T-cell (primary cell): Measurements from ENCODE around the gene DLG4. TPM values are rescaled to one million over a fixed set of nuclear protein-coding genes. Genes with fewer than 3 reads are reported as not detected.

Experiments
- ATAC-seq, 4 experiments: fragments of 200-7000 bp in 3 of 4; fragments of 150-1000 bp in 1 of 4; cut with Tn5 transposase; replicated peaks in 1 of 4; 1 replicate in 3 of 4; 2 replicates in 1 of 4; pipeline ENCODE4 v1.10.0; 2021; ENCODE audit warnings: moderate library complexity in 3 of 4, mild to moderate bottlenecking in 2 of 4, moderate number of reproducible peaks in 1 of 4
- CTCF ChIA-PET, 2 donors: fragments of 300-600 bp; sonication (Branson Sonifier 250); formaldehyde crosslinking; loops; one replicate each; lab custom pipeline; 2022; ENCODE audit warnings: antibody characterized with exemption in 2 of 2; lab: Charles Lee
- POLR2A ChIA-PET, 2 donors: fragments of 300-600 bp; sonication (Branson Sonifier 250); formaldehyde crosslinking; loops; one replicate each; lab custom pipeline; 2022; ENCODE audit warnings: antibody characterized with exemption in 2 of 2; lab: Charles Lee
- DNase-seq, 35 experiments: peaks; one replicate each; pipeline versions ENCODE4 v3.0.0 to v3.0.0-alpha.2; 2013 to 2023
- H3K27ac ChIP-seq: one replicate; pipeline ENCODE4 v1.5.1; 2013; ENCODE audit warnings: low read length
- H3K27me3 ChIP-seq, 2 experiments: replicated peaks in 1 of 2; 1 replicate in 1 of 2; 2 replicates in 1 of 2; pipeline versions ENCODE4 v1.6.1 to v1.7.0; 2013; ENCODE audit warnings: low read length in 1 of 2, mixed read lengths in 1 of 2; ENCODE audit not compliant: control insufficient read depth in 2 of 2, insufficient read depth in 2 of 2; ENCODE audit errors: extremely low read depth in 1 of 2
- H3K36me3 ChIP-seq, 2 donors: 1 replicate in 1 of 2; 2 replicates in 1 of 2; pipeline versions ENCODE4 v1.6.1 to v1.7.0; 2013; ENCODE audit warnings: low read length in 1 of 2; ENCODE audit not compliant: control insufficient read depth in 2 of 2, insufficient read depth in 1 of 2; ENCODE audit errors: extremely low read depth in 1 of 2
- H3K4me1 ChIP-seq, 2 experiments: 1 replicate in 1 of 2; 2 replicates in 1 of 2; pipeline versions ENCODE4 v1.6.1 to v1.7.0; 2013; ENCODE audit warnings: low read length in 2 of 2, mixed read lengths in 1 of 2; ENCODE audit not compliant: insufficient read depth in 2 of 2, control insufficient read depth in 1 of 2; ENCODE audit errors: extremely low read depth in 1 of 2
- H3K4me3 ChIP-seq, 2 donors: 1 replicate in 1 of 2; 2 replicates in 1 of 2; pipeline versions ENCODE4 v1.5.1 to v1.7.0; 2013; ENCODE audit warnings: mild to moderate bottlenecking in 2 of 2, low read length in 1 of 2, moderate library complexity in 1 of 2; ENCODE audit not compliant: control insufficient read depth in 1 of 2; ENCODE audit errors: extremely low read depth in 1 of 2
- H3K9me3 ChIP-seq: 2 replicates; pipeline ENCODE4 v1.7.0; 2013
- H3K27ac Mint-ChIP-seq, 2 donors: one replicate each; pipeline ENCODE4 v1.8.0; 2020 to 2021; ENCODE audit warnings: mild to moderate bottlenecking in 2 of 2, mixed read lengths in 2 of 2
- H3K27me3 Mint-ChIP-seq, 2 donors: one replicate each; pipeline ENCODE4 v1.8.0; 2021 to 2022; ENCODE audit warnings: mixed read lengths in 2 of 2
- H3K36me3 Mint-ChIP-seq: one replicate; pipeline ENCODE4 v1.8.0; 2021; ENCODE audit warnings: mixed read lengths
- H3K4me1 Mint-ChIP-seq, 3 donors: one replicate each; pipeline ENCODE4 v1.8.0; 2020 to 2022; ENCODE audit warnings: mixed read lengths in 3 of 3, mild to moderate bottlenecking in 1 of 3
- H3K4me3 Mint-ChIP-seq, 3 donors: one replicate each; pipeline ENCODE4 v1.8.0; 2020 to 2022; ENCODE audit warnings: mild to moderate bottlenecking in 3 of 3, mixed read lengths in 3 of 3, moderate library complexity in 3 of 3
- H3K9me3 Mint-ChIP-seq, 3 donors: one replicate each; pipeline ENCODE4 v1.8.0; 2020 to 2022; ENCODE audit warnings: mixed read lengths in 3 of 3
- WGBS: methylation state at CpG from one replicate; pipeline ENCODE4 v1.1.5; 2013; ENCODE audit warnings: missing lambda C conversion rate; ENCODE audit not compliant: insufficient coverage; 5-methylcytosine and 5-hydroxymethylcytosine counted together
- total RNA-seq, 35 experiments: library from RNA in 6 of 35; stranded (reverse) in 6 of 35; fragments of 120-200 nt in 1 of 35; gene quantifications; one replicate each; pipeline versions ENCODE4 v1.2.1 to v1.2.4 and lab custom pipeline; 2013 to 2026

The DLG4 gene
- total RNA-seq, 5 donors from 2014 or later (not counting 1 experiment from before 2014, with no cell fraction given) = 8.1 to 13.6 (median 9.3) TPM

DNA sequence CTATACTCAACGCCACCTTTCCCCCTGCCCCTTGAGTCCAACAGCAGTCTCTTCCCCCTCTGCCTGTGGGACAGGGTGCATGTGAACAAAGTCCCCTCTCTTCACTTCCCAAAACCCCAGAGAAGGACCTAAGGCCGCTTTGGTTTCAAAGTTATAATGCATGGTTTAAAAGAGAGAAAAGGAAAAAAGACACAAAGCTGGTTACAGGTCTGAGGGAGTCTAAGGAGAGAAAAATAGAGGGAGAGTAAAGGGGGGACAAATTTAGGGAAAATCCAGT is 23.8 kb upstream of the DLG4 start:
- H3K27me3 ChIP-seq = no peaks in the 10 kb centered on the region
- WGBS = 100% methylated on average over 1 of the region's 2 CpGs
- peaks cover 0 to 39% of the 10 kb centered on the region in 2 donors for H3K36me3 ChIP-seq
- Mint-ChIP-seq H3K27ac (peak overlapping the region; percentile 99 to 100), H3K27me3 (peaks cover 0 to 2% of the 10 kb centered on the region in 2 donors), H3K4me1 (peaks cover 42 to 46% (median 42%) of the 10 kb centered on the region in 3 donors), H3K9me3 (no peaks in the 10 kb centered on the region), H3K36me3 (peaks cover 29% of the 10 kb centered on the region), H3K4me3 (peak overlapping the region; percentile 97 to 99 (median 98))
- ChIA-PET POLR2A (no interaction called here), CTCF (interaction anchor here in 1 of 2 donors (0.6 to 2.3 kb wide), 5 partner anchors 11 to 670 kb away, joined by 3 to 12 read pairs (median 4); partner anchors contain the start of gene TMEM102)
- H3K27ac ChIP-seq = peak overlapping the region; percentile 87
- ATAC-seq (no peak), DNase-seq (no peak)
- peak overlapping the region; percentile 89 to 96 for H3K4me3 ChIP-seq
- H3K4me1 ChIP-seq = peaks cover 13 to 39% of the 10 kb centered on the region in 2 experiments
- H3K9me3 ChIP-seq = no peaks in the 10 kb centered on the region

DNA sequence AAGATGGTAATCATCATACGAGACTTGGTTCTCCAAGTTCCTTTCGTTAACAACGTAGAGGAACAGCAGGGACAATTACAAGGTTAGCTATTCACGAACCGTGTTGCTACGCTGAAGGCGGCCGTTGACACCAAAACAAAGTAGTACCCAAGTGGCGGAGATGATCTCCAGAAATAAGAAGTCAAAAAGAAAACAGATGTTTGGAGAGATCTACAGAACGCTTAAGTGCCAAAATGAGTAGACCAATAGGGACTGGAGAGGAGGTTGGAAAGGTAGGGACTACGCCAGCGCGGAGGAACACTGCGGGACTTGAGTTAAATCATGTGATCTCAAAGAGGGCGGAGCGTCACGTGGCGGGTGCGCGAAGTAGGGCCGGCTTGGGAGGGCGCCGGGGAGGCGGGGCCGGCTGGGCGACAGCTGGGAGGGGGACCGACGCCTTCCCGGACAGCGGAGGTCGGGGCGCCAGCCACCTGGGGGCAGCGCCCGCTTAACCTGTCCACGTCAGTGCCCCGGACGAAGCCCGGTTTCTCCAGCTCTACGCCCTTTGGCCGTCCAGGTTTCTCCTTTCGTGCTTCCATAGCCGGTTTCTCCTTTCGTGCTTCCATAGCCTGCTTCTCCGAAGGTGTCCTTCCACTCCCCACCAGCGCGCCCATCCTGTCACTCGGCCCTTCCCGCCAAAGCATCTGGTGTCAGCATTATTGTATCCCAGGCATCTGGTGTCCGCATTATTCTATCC is 23.2 kb upstream of the DLG4 start:
- H3K4me1 Mint-ChIP-seq = peaks cover 41 to 46% (median 42%) of the 10 kb centered on the region in 3 donors
- Histone ChIP-seq H3K36me3 (peaks cover 0 to 39% of the 10 kb centered on the region in 2 donors), H3K4me3 (peak overlapping the region; percentile 89 to 96), H3K27ac (peak overlapping the region; percentile 87), H3K9me3 (no peaks in the 10 kb centered on the region), H3K4me1 (peaks cover 13 to 37% of the 10 kb centered on the region in 2 experiments), H3K27me3 (no peaks in the 10 kb centered on the region)
- H3K27ac Mint-ChIP-seq = peak overlapping the region; percentile 99 to 100
- ATAC-seq (peak; percentile 45 to 51 (median 49)), DNase-seq (peak; percentile 83 to 97 (median 91))
- H3K27me3 Mint-ChIP-seq = peaks cover 0 to 2% of the 10 kb centered on the region in 2 donors
- ChIA-PET POLR2A (interaction anchor here (0.6 to 0.9 kb wide), 3 partner anchors 8 to 27 kb away, joined by 3 to 4 read pairs (median 3); partner anchors contain the start of gene DVL2 (in 1 of the 2)), CTCF (interaction anchor here in 1 of 2 donors (0.6 to 2.3 kb wide), 13 partner anchors 8 to 956 kb away, joined by 3 to 12 read pairs (median 4); partner anchors contain the start of genes ACADVL, CTDNEP1, DLG4 and ELP5)
- 3% methylated on average over 49 of the region's 49 CpGs for WGBS
- no peaks in the 10 kb centered on the region for H3K9me3 Mint-ChIP-seq
- peak overlapping the region; percentile 97 to 99 (median 98) for H3K4me3 Mint-ChIP-seq
- peaks cover 29% of the 10 kb centered on the region for H3K36me3 Mint-ChIP-seq

DNA sequence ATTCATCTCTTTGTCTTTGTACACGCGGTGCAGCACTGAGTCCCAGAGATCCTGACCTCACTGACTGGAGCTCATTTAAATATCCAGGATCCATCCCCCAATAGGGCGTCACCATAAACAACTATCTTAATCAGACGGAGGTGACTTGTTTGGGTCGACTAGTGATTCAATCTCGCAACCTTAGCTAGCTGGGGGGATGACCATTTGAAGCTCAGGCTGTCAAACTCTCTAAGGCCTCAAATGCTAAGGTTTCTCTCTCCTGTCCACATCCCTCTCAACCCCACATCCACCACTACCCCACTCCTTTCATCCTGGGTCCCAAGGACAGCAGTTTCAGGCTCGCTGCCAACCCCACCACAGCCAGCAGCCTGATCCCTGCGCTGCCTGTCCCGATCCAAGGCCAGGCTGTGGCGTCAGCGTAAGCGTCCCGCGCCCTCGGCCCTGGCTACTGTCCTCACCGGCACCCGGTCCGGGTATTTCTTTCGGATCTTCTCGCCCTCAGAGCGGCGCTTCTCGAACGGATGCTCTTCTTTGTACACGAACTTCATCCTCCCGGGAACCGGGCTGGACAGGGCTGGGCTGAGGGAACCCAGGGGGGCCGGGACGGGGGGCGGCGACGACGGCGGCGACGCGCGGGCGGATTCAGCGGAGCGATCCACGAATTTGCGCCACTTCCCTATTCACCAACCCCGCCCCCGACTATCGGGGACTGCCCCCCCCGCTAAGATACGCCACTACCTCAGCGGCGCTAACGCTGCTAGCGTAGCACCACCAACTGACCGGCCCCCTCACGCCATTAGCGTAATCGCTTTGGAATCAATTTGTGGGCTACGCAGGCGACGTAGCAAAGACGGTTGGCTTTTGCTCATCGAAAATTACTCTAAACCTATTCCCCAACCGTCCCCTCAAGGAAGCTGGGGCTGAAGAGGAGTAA is 22.4 kb upstream of the DLG4 start, which contains the start of gene GABARAP:
TSS of gene GABARAP (minus strand) at position 667 of the 934 bp plus-strand sequence. CDS start at position 548, 119 bp downstream.
- ChIA-PET CTCF (interaction anchor here in 1 of 2 donors (0.6 to 2.3 kb wide), 12 partner anchors 9 to 957 kb away, joined by 3 to 12 read pairs (median 4); partner anchors contain the start of genes ACADVL, CTDNEP1, DLG4 and ELP5), POLR2A (interaction anchor here (0.6 to 0.9 kb wide), 3 partner anchors 8 to 27 kb away, joined by 3 to 4 read pairs (median 3); partner anchors contain the start of gene DVL2 (in 1 of the 2))
- H3K4me1 ChIP-seq = peaks cover 13 to 40% of the 10 kb centered on the region in 2 experiments
- H3K27me3 ChIP-seq = no peaks in the 10 kb centered on the region
- H3K27ac Mint-ChIP-seq = peak within 1 kb of the TSS; percentile 99 to 100
- H3K4me1 Mint-ChIP-seq = peaks cover 45 to 51% (median 46%) of the 10 kb centered on the region in 3 donors
- ATAC-seq (peak; percentile 27 to 48 (median 36)), DNase-seq (peak; percentile 73 to 97 (median 87))
- H3K4me3 Mint-ChIP-seq = peak within 1 kb of the TSS; percentile 97 to 99 (median 98)
- H3K27ac ChIP-seq = peak within 1 kb of the TSS; percentile 87
- peaks cover 31% of the 10 kb centered on the region for H3K36me3 Mint-ChIP-seq
- H3K9me3 ChIP-seq = no peaks in the 10 kb centered on the region
- H3K27me3 Mint-ChIP-seq = peaks cover 0 to 2% of the 10 kb centered on the region in 2 donors
- H3K36me3 ChIP-seq = peaks cover 0 to 39% of the 10 kb centered on the region in 2 donors
- H3K9me3 Mint-ChIP-seq = no peaks in the 10 kb centered on the region
- H3K4me3 ChIP-seq = peak within 1 kb of the TSS; percentile 89 to 96
- under 1% methylated on average over 50 of the region's 62 CpGs for WGBS

DNA sequence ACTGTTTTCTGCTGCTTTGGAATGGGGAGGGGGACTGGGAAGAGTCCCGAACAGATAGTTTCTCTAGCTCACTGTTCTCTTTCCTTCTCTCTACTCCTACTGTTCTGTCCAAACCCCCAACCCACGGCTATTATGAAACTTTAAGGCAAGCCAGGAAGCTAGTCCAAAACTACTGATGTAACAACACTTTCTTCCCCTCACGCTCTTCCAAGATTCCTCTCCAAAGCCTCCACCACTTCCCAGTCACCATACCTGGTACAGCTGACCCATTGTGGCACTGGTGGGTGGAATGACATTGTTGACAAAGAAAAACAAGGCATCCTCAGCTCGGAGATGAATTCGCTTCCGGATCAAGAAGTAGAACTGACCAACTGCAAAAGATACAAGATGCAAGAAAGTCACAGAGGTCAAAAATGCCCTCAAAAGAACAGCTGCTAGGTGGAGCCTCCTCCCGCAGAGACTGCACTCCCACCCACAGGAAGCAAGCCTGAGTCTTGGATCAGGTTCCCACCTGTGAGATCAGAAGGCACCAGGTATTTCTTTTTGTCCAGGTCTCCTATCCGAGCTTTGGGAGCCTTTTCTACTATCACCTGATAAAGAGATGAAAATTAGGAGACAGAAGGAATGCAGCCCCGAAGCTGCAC is 21.6 kb upstream of the DLG4 start:
- Mint-ChIP-seq H3K36me3 (peaks cover 30% of the 10 kb centered on the region), H3K27me3 (peaks cover 0 to 2% of the 10 kb centered on the region in 2 donors), H3K4me1 (peaks cover 44 to 54% (median 45%) of the 10 kb centered on the region in 3 donors), H3K27ac (peak overlapping the region; percentile 99 to 100), H3K9me3 (no peaks in the 10 kb centered on the region), H3K4me3 (peak overlapping the region; percentile 97 to 99 (median 98))
- ChIA-PET CTCF (interaction anchor here in 1 of 2 donors (1.8 to 2.3 kb wide), 4 partner anchors 10 to 27 kb away, joined by 5 to 12 read pairs (median 10); partner anchors contain the start of genes ACADVL, CTDNEP1, DLG4 and ELP5), POLR2A (interaction anchor here in 1 of 2 donors (0.5 kb wide), 1 partner anchor 27 kb away, joined by 4 read pairs; no protein-coding TSS in a partner anchor)
- Histone ChIP-seq H3K36me3 (peaks cover 0 to 39% of the 10 kb centered on the region in 2 donors), H3K4me1 (peaks cover 13 to 46% of the 10 kb centered on the region in 2 experiments), H3K9me3 (no peaks in the 10 kb centered on the region), H3K27ac (peak overlapping the region; percentile 87), H3K27me3 (no peaks in the 10 kb centered on the region), H3K4me3 (peak overlapping the region; percentile 89 to 96)
- 72% methylated on average over 5 of the region's 9 CpGs for WGBS
- ATAC-seq (no peak), DNase-seq (no peak)

DNA sequence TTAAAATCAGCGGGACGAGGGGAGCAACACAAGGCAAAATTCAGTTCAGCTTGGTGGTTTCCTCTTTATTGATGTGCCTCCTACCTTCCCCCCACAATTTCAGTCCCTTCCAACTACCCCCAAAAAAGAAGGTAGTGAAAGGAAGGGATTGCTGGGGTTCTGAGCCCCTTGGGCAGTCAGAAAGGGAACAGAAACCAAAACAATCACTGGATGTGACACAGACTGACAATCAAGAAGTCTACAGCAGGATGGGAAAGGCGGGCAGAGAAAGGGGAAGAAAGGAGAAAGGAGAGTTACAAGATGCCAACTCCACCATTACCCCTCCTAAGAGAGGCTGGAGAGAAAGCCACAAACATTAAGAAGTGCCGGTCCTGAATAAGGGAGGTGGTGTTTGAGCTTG is 20.7 kb upstream of the DLG4 start:
- H3K4me3 Mint-ChIP-seq = peak overlapping the region; percentile 97 to 99 (median 98)
- H3K36me3 ChIP-seq = peaks cover 0 to 39% of the 10 kb centered on the region in 2 donors
- DNase-seq (no peak), ATAC-seq (no peak)
- no CpG with 5 or more reads among the region's 4 CpGs for WGBS
- peaks cover 0 to 2% of the 10 kb centered on the region in 2 donors for H3K27me3 Mint-ChIP-seq
- peaks cover 51 to 59% (median 53%) of the 10 kb centered on the region in 3 donors for H3K4me1 Mint-ChIP-seq
- H3K27me3 ChIP-seq = no peaks in the 10 kb centered on the region
- ChIA-PET CTCF (interaction anchor here in 1 of 2 donors (1.8 kb wide), 1 partner anchor 26 kb away, joined by 5 read pairs; no protein-coding TSS in a partner anchor), POLR2A (no interaction called here)
- no peak overlapping the region for H3K4me3 ChIP-seq
- H3K27ac Mint-ChIP-seq = peak overlapping the region; percentile 77 to 80
- H3K9me3 Mint-ChIP-seq = no peaks in the 10 kb centered on the region
- H3K9me3 ChIP-seq = no peaks in the 10 kb centered on the region
- no peak overlapping the region for H3K27ac ChIP-seq
- H3K36me3 Mint-ChIP-seq = peaks cover 32% of the 10 kb centered on the region
- H3K4me1 ChIP-seq = peaks cover 15 to 53% of the 10 kb centered on the region in 2 experiments
